Measurements from ENCODE around the gene RAB20. TPM values are rescaled to one million over a fixed set of nuclear protein-coding genes. Genes with fewer than 3 reads are reported as not detected.

The RAB20 gene
- total and polyA plus RNA-seq, 9 of the 15 experiments (the other 6 are each of a cell fraction or from before 2014, with no cell fraction given): 0.62 to 9.2 (median 5.4) TPM

DNA sequence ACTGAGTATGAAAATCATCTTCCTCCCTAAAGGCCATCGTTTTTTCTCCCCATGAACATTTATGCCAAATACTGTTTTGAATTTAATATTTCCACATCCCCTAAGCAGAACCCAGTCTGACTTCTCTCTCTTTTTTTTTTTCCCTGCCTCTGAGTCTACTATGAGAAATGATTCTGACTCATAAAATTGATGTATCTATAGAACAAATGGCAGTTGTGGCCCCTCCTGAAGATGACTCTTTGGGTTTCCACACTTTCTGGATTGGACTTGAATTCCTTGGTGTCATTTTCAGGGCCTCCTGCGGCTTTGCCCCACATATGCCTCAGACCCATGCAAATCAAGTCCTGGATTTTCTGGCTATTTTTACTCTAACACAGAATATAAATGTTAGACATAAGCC lies 31.1 kb upstream of the RAB20 start:
- no peak overlapping the region for H3K4me3 ChIP-seq
- ATAC-seq: no peak
- H3K79me2 ChIP-seq (ENCODE audit: control insufficient read depth, insufficient read depth, low read length): no peaks in the 10 kb centered on the region
- in situ Hi-C loops (cut with MboI) (loop anchor here (10.0 kb wide), 1 partner anchor 232 kb away; no protein-coding TSS in a partner anchor), intact Hi-C loops (cut with micrococcal nuclease) (loop anchor here (1.0 to 10.0 kb wide), 5 partner anchors 120 to 452 kb away; partner anchors contain the start of genes ANKRD10 and ING1)
- ChIA-PET CTCF (ENCODE audit: low intra/inter-chr PET ratio) (interaction anchor here (2.0 kb wide), 1 partner anchor 227 kb away, joined by 11 read pairs; no protein-coding TSS in a partner anchor), POLR2A (no interaction called here)
- H3K4me2 ChIP-seq (ENCODE audit: insufficient read depth, low read length): no peak overlapping the region
- H2AFZ ChIP-seq (ENCODE audit: low read depth, low read length): no peak overlapping the region
- FAIRE-seq: no peak
- TF ChIP-seq HDAC2 (IDR thresholded peaks at IDR 0.05) (no peak), PHB2 (IDR thresholded peaks at IDR 0.05; ENCODE audit: low read depth) (no peak), CEBPB (tag; IDR thresholded peaks at IDR 0.05) (no peak), ZZZ3 (IDR thresholded peaks at IDR 0.05) (no peak), ZNF311 (CRISPR knock-in tag; IDR thresholded peaks at IDR 0.05) (no peak), CTBP1 (IDR thresholded peaks at IDR 0.05; ENCODE audit: borderline replicate concordance) (no peak), NCOA2 (IDR thresholded peaks at IDR 0.05; ENCODE audit: partially characterized antibody in 2 of 2) (no peak), TBL1XR1 (IDR thresholded peaks at IDR 0.05; ENCODE audit: low read length in 2 of 2) (no peak), ATF1 (CRISPR knock-in tag; IDR thresholded peaks at IDR 0.05) (no peak), ATF1 (tag; IDR thresholded peaks at IDR 0.05) (no peak), FOXM1 (IDR thresholded peaks at IDR 0.05; ENCODE audit: low read depth) (no peak), FOXM1 (CRISPR knock-in tag; IDR thresholded peaks at IDR 0.05; ENCODE audit: low read depth) (no peak)
- TF ChIP-seq, protein P1, sequence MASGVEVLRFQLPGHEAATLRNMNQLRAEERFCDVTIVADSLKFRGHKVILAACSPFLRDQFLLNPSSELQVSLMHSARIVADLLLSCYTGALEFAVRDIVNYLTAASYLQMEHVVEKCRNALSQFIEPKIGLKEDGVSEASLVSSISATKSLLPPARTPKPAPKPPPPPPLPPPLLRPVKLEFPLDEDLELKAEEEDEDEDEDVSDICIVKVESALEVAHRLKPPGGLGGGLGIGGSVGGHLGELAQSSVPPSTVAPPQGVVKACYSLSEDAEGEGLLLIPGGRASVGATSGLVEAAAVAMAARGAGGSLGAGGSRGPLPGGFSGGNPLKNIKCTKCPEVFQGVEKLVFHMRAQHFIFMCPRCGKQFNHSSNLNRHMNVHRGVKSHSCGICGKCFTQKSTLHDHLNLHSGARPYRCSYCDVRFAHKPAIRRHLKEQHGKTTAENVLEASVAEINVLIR (CRISPR knock-in tag; IDR thresholded peaks at IDR 0.05): no peak
- H3K9me1 ChIP-seq (ENCODE audit: control insufficient read depth, insufficient read depth, low read length): no peaks in the 10 kb centered on the region
- BruUV-seq (replicated peaks): no TSS peak
- WGBS (ENCODE audit: insufficient coverage, low coverage, missing lambda C conversion rate): 7% methylated on average over 2 of the region's 2 CpGs
- H3K9me3 ChIP-seq (replicated peaks; ENCODE audit: control insufficient read depth, insufficient read depth, low read depth, low read length): no peaks in the 10 kb centered on the region
- H4K20me1 ChIP-seq (replicated peaks; ENCODE audit: control insufficient read depth, insufficient read depth, low read length): no peaks in the 10 kb centered on the region
- H3K27me3 ChIP-seq (ENCODE audit: control insufficient read depth in 2 of 2, insufficient read depth in 2 of 2, low read length in 2 of 2): no peaks in the 10 kb centered on the region
- H3K9ac ChIP-seq (ENCODE audit: insufficient read depth in 1 of 2, low read depth in 2 of 2, low read length in 2 of 2): no peak overlapping the region
- DNase-seq (ENCODE audit: extremely low read depth in 1 of 4, low spot score in 3 of 4): no peak
- H3K36me3 ChIP-seq (ENCODE audit: control insufficient read depth, insufficient read depth, low read length): no peaks in the 10 kb centered on the region
- no peak overlapping the region for H3K27ac ChIP-seq (ENCODE audit: extremely low read depth, low read depth, low read length)
- H3K4me1 ChIP-seq (replicated peaks in 1 of 2; ENCODE audit: control insufficient read depth in 2 of 2, insufficient read depth in 2 of 2, low read length in 2 of 2): peaks cover 4 to 7% of the 10 kb centered on the region in 2 experiments; a peak in 4 of 5 replicates
